Measurements from ENCODE around the gene PSME3.

- no peak for TF ChIP-seq POLR2A (IDR thresholded peaks at IDR 0.05)
- TF ChIP-seq CTCF (IDR thresholded peaks at IDR 0.05) = no peak
Observed at GRCh38 chr17:42804918-42805367, 28.3 kb upstream of the PSME3 start.

Data from testis (tissue), 2 donors.